ENCODE measurements around the gene CADM1. TPM values are rescaled to one million over a fixed set of nuclear protein-coding genes. Genes with fewer than 3 reads are reported as not detected.

The CADM1 gene
- total RNA-seq, 1 donor from 2014 or later, result 27.2 TPM

DNA sequence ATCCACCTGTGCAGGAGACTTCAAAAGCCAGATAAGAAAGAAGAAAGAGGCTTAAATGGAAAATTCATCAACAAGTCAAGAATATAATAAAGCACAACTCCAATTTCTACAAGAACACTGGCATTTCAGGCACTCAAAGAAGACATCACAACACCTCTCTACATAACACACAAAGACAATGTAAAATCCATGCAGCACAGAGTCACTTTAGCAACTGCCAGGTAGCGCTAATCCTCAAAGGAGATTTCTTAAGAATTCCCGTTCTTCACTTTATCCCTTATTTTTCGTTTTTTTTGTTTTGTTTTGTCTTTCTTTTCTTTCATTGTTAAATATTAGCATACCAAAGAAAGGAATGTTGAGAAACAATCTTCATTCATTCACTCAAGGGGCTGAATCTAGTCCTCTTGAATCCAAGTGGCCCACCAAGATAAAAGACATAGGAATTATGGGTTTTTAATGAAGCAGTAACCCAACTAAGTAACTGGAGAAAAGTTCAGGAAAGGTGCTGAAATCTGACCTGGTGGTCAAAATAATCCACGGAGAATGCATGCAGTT, 95.0 kb downstream of the CADM1 start:
- ATAC-seq (no peak), DNase-seq (ENCODE audit: low spot score) (no peak)

GRCh38 chr11:115408036-115408921, 95.9 kb downstream of the CADM1 start:
- peak; percentile 54 for DNase-seq (ENCODE audit: low spot score)

GRCh38 chr11:115407496-115407895, 96.7 kb downstream of the CADM1 start:
- ATAC-seq, result no peak
- no peak for DNase-seq (ENCODE audit: low spot score)

More at GRCh38 chr11:115408036-115408921, 95.9 kb downstream of the CADM1 start:
- ATAC-seq, result peak; percentile 93

- DNase-seq (ENCODE audit: low spot score) (no peak), ATAC-seq (no peak)
Measured at GRCh38 chr11:115406404-115406803, 97.8 kb downstream of the CADM1 start.

GRCh38 chr11:115398333-115399080, 105.7 kb downstream of the CADM1 start:
- no peak for ATAC-seq

DNA sequence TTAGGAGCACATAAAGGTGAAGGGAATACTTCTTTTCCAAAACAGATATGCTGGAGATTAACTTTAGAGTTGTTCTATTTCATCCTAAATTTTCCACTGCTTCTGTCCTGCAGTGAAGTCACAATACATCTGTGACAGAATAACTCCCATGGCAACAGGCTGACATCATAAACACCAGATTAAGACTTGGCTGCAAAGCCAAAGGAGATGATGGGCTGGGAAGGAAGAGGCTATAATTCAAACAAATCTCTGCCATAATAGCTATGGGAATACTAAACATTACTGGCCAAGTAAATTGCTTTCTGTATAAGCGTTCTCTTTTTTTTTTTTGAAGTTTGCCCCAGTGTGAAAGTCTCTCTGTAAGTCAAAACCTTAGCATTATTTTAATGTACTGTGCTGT, 107.7 kb downstream of the CADM1 start:
- DNase-seq (ENCODE audit: low spot score) (no peak), ATAC-seq (no peak)

More at GRCh38 chr11:115398333-115399080, 105.7 kb downstream of the CADM1 start:
- no peak for DNase-seq (ENCODE audit: low spot score)

DNA sequence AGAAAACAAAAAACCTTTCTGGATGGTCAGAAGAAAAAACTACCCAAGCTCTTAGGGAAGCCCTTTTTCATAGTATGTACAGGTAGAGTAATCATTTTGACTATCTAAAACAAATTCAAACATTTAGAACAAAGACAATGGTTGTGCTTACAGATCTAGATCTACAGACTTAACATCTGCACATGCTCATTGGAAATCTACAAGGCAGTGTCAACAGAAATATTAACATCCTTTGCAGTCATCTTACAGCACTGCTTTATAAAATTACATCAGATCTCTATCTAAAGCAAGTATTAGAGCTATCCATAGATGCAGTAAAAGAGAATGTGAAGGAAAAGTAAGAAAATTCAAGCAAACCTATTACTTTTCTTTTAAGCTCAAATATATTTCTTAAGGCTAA, 110.3 kb downstream of the CADM1 start:
- DNase-seq (ENCODE audit: low spot score) (no peak), ATAC-seq (no peak)

- no peak for ATAC-seq
Measured at GRCh38 chr11:115391598-115391997, 112.6 kb downstream of the CADM1 start.

DNA sequence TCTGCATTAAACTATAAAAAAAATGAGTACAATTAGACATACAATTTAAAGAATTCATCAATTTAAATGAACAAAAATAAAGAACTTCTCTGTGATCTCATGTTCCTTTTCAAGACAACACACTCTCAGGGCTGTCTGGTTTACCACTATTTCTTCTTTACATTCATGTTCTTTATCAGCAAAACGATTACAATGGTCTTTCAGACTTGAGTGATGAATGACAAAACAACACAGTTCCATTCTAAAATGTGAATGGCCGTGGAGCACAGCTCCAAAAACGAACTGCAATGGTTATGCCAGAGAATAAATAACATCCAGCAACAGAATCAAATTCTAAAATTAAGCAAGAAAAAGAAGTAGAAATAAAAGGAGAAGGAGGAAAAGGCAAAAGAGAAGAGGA, 113.1 kb downstream of the CADM1 start:
- ATAC-seq, result no peak
- DNase-seq (ENCODE audit: low spot score), result no peak

More at GRCh38 chr11:115391598-115391997, 112.6 kb downstream of the CADM1 start:
- DNase-seq (ENCODE audit: low spot score), result no peak

DNA sequence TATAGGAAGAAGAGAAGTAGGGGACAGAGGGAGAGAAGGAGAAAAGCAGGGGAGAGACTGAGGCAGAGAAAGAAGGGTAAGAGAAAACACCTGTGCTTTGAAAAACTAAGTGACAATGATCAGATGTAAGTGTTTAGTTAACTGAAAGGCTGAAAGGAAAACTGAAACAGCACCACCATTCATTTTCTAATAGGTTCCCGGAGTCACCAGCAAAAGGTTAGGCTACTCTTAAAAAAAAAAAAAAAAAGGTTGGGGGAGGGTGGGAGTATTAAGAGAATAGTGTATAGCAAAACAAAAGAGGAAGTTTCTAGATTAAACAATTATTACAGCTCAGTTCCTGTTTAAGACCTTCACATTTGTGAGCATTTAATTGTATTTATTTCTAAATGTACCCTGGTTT, 113.8 kb downstream of the CADM1 start:
- DNase-seq (ENCODE audit: low spot score), result no peak
- ATAC-seq, result no peak

- DNase-seq (ENCODE audit: low spot score) (no peak), ATAC-seq (no peak)
Measured at GRCh38 chr11:115389790-115390189, 114.4 kb downstream of the CADM1 start.

GRCh38 chr11:115385226-115385625, 119.0 kb downstream of the CADM1 start:
- ATAC-seq (no peak), DNase-seq (ENCODE audit: low spot score) (no peak)

- ATAC-seq (no peak), DNase-seq (ENCODE audit: low spot score) (no peak)
Measured at GRCh38 chr11:115384236-115384635, 120.0 kb downstream of the CADM1 start.

DNA sequence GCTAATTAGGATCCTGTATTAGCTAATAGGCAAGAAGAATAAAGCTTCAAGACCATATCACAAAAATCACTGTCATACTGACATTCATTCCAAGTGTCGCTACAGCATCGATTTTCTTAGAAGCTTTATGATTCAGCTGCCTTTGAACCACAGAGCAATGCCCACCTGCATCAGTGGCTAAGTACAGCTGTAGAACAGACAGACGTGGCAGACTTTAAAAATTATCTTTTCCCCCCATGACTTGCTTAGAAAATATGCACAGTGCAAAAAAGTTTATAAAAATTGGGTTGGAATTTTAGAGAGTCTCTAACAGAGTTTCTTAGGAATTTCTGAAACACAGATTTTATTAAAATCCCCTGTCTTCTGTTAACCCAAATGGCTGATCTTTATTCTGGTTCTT, 120.8 kb downstream of the CADM1 start:
- no peak for ATAC-seq
- DNase-seq (ENCODE audit: low spot score), result no peak

GRCh38 chr11:115379528-115379927, 124.7 kb downstream of the CADM1 start:
- DNase-seq (ENCODE audit: low spot score), result no peak
- ATAC-seq, result no peak

GRCh38 chr11:115378557-115378956, 125.7 kb downstream of the CADM1 start:
- no peak for ATAC-seq
- no peak for DNase-seq (ENCODE audit: low spot score)

DNA sequence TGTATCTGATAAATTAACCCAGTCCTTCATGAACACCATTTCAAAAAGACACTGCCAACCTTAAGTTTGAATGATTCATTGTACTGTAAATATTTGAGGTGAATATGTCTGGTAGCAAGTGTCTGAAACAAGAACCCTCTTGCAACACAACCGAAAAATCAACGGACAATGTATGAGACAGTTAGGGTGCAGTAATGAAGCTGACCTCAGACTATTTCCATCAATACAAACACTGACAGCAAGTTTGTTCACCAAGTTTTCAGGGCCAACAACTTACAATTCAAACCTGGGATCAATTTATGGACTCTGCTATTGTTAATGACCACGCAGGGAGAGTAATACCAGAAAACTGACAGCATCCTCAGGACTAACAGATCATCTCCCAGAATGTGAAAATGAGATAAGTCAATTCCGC, 126.3 kb downstream of the CADM1 start:
- DNase-seq (ENCODE audit: low spot score), result no peak
- peak; percentile 74 for ATAC-seq

- DNase-seq (ENCODE audit: low spot score) (no peak), ATAC-seq (no peak)
Measured at GRCh38 chr11:115368616-115369015, 135.6 kb downstream of the CADM1 start.

GRCh38 chr11:115366826-115367225, 137.4 kb downstream of the CADM1 start:
- no peak for ATAC-seq
- DNase-seq (ENCODE audit: low spot score), result no peak

DNA sequence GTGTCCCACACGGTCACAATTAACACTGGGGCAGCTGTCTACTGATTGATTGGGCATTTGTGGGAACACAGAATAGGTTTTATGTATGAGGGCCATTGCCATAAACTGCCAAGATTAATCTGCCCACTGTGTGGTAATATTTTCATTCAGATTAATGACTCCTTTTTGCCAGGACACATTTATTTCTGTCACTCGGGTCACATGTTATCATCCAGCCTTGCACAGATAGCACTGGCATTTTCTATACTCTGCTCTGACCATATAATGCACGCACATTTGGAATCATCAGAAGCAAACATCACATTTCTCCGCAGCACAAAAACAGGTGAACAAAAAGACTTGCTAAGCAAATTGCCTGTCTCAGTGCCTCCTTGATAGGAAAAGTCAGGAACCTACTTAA, 138.3 kb downstream of the CADM1 start:
- ATAC-seq (no peak), DNase-seq (ENCODE audit: low spot score) (no peak)

GRCh38 chr11:115364896-115365295, 139.3 kb downstream of the CADM1 start:
- DNase-seq (ENCODE audit: low spot score), result no peak
- ATAC-seq, result no peak

DNA sequence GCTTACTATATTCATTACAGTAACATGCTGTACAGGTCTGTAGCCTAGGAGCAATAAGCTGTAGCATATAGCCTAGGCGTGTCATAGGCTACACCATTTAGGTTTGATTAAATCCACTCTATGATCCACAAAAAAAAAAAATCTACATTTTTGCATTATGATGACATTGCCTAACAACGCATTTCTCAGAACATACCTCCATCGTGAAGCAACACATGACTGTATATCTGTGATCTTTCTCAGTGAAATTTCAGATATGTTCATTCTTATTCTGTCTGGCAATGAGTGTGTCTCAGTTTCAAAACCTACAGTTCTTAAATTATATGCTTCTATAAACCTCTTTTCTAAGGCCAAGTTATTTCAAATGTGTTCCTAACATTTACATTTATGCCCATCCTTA, 140.3 kb downstream of the CADM1 start:
- ATAC-seq, result no peak
- DNase-seq (ENCODE audit: low spot score), result no peak

All from left lobe of liver (tissue), 2 donors.